H9 (cell line): ENCODE results near the gene MOB3B. TPM values are rescaled to one million over a fixed set of nuclear protein-coding genes. Genes with fewer than 3 reads are reported as not detected.

ENCODE experiments used
- DNase-seq: peaks from one replicate; pipeline ENCODE4 v3.0.0-alpha.2; 2017
- H2AFZ ChIP-seq: one replicate; pipeline ENCODE4 v1.6.1; 2013; ENCODE audit warnings: mild to moderate bottlenecking, low read length, control low read depth, moderate library complexity
- H2AK5ac ChIP-seq: 2 replicates; pipeline ENCODE4 v1.6.1; 2013; ENCODE audit warnings: low read length, control low read depth, mixed read lengths; ENCODE audit not compliant: insufficient read length
- H2BK120ac ChIP-seq: one replicate; pipeline ENCODE4 v1.6.1; 2013; ENCODE audit warnings: low read depth, mild to moderate bottlenecking, low read length, control low read depth, inconsistent platforms; ENCODE audit not compliant: poor library complexity, severe bottlenecking
- H2BK12ac ChIP-seq: 2 replicates; pipeline ENCODE4 v1.6.1; 2013; ENCODE audit warnings: low read length, control low read depth, mixed read lengths, low read depth; ENCODE audit not compliant: insufficient read length
- H2BK15ac ChIP-seq: 2 replicates; pipeline ENCODE4 v1.6.1; 2013; ENCODE audit warnings: low read depth, low read length, control low read depth
- H2BK20ac ChIP-seq: one replicate; pipeline ENCODE4 v1.6.1; 2013; ENCODE audit warnings: low read depth, mild to moderate bottlenecking, low read length, control low read depth, inconsistent platforms; ENCODE audit not compliant: poor library complexity, severe bottlenecking
- H2BK5ac ChIP-seq: 2 replicates; pipeline ENCODE4 v1.6.1; 2013; ENCODE audit warnings: low read length, control low read depth, mixed read lengths; ENCODE audit not compliant: insufficient read length
- H3K14ac ChIP-seq: 2 replicates; pipeline ENCODE4 v1.6.1; 2013; ENCODE audit warnings: low read length, control low read depth; ENCODE audit not compliant: insufficient read depth
- H3K18ac ChIP-seq: 2 replicates; pipeline ENCODE4 v1.6.1; 2013; ENCODE audit warnings: low read depth, mild to moderate bottlenecking, mixed read lengths, low read length, control low read depth; ENCODE audit not compliant: insufficient read length
- H3K23ac ChIP-seq: 2 replicates; pipeline ENCODE4 v1.6.1; 2013; ENCODE audit warnings: low read length, control low read depth, mixed read lengths, low read depth; ENCODE audit not compliant: insufficient read length
- H3K23me2 ChIP-seq: 2 replicates; pipeline ENCODE4 v1.6.1; 2013; ENCODE audit warnings: low read depth, mild to moderate bottlenecking, mixed read lengths, low read length, control low read depth; ENCODE audit not compliant: insufficient read length, poor library complexity, severe bottlenecking
- H3K27ac ChIP-seq: 2 replicates; pipeline ENCODE4 v1.5.1; 2013; ENCODE audit warnings: low read length, control low read depth, mixed read lengths, low read depth; ENCODE audit not compliant: insufficient read length
- H3K27me3 ChIP-seq: 2 replicates; pipeline ENCODE4 v1.6.1; 2013; ENCODE audit warnings: low read length, control low read depth, inconsistent platforms; ENCODE audit not compliant: insufficient read depth
- H3K4ac ChIP-seq: 2 replicates; pipeline ENCODE4 v1.6.1; 2013; ENCODE audit warnings: low read depth, mild to moderate bottlenecking, control low read depth, inconsistent platforms, low read length, moderate library complexity
- H3K4me1 ChIP-seq: 2 replicates; pipeline ENCODE4 v1.6.1; 2013; ENCODE audit warnings: low read length, control low read depth, inconsistent platforms; ENCODE audit not compliant: insufficient read depth
- H3K4me2 ChIP-seq: 2 replicates; pipeline ENCODE4 v1.6.1; 2013; ENCODE audit warnings: low read length, control low read depth, mixed read lengths; ENCODE audit not compliant: insufficient read length, insufficient read depth
- H3K56ac ChIP-seq: 2 replicates; pipeline ENCODE4 v1.6.1; 2013; ENCODE audit warnings: low read depth, mild to moderate bottlenecking, mixed read lengths, low read length, control low read depth; ENCODE audit not compliant: insufficient read length
- H3K79me1 ChIP-seq: 2 replicates; pipeline ENCODE4 v1.6.1; 2013; ENCODE audit warnings: low read depth, mild to moderate bottlenecking, moderate library complexity, low read length, control low read depth, inconsistent platforms; ENCODE audit not compliant: insufficient read depth, poor library complexity, severe bottlenecking
- H3K79me2 ChIP-seq: 2 replicates; pipeline ENCODE4 v1.6.1; 2013; ENCODE audit warnings: low read length, control low read depth, inconsistent platforms; ENCODE audit not compliant: insufficient read depth
- H3K9ac ChIP-seq: 2 replicates; pipeline ENCODE4 v1.6.1; 2013; ENCODE audit warnings: low read length, control low read depth, mixed read lengths; ENCODE audit not compliant: insufficient read length; ENCODE audit errors: extremely low read depth
- H3K9me3 ChIP-seq: one replicate; pipeline ENCODE4 v1.6.1; 2013; ENCODE audit warnings: low read depth, low read length, inconsistent platforms; ENCODE audit not compliant: control insufficient read depth
- H3T11ph ChIP-seq: one replicate; pipeline ENCODE4 v1.6.1; 2013; ENCODE audit warnings: mild to moderate bottlenecking, low read length, control low read depth, inconsistent platforms
- H4K20me1 ChIP-seq: one replicate; pipeline ENCODE4 v1.6.1; 2013; ENCODE audit not compliant: control insufficient read depth, insufficient read length, insufficient read depth
- H4K5ac ChIP-seq: 2 replicates; pipeline ENCODE4 v1.6.1; 2013; ENCODE audit warnings: low read depth, mild to moderate bottlenecking, mixed read lengths, low read length, control low read depth; ENCODE audit not compliant: insufficient read length
- H4K8ac ChIP-seq: replicated peaks from 2 replicates; pipeline ENCODE4 v1.6.1; 2013; ENCODE audit warnings: low read length, control low read depth, mixed read lengths, low read depth; ENCODE audit not compliant: insufficient read length
- H4K91ac ChIP-seq: 2 replicates; pipeline ENCODE4 v1.6.1; 2013; ENCODE audit warnings: low read depth, mild to moderate bottlenecking, moderate library complexity, mixed read lengths, low read length, control low read depth; ENCODE audit not compliant: insufficient read length
- H3K27ac Mint-ChIP-seq, 3 experiments: 2 replicates in 2 of 3; 3 replicates in 1 of 3; pipeline ENCODE4 v1.8.0; 2020 to 2021; ENCODE audit warnings: mixed read lengths in 3 of 3, mild to moderate bottlenecking in 1 of 3, moderate library complexity in 1 of 3
- H3K27me3 Mint-ChIP-seq: 2 replicates; pipeline ENCODE4 v1.8.0; 2021; ENCODE audit warnings: low read depth, mild to moderate bottlenecking, moderate library complexity, mixed read lengths
- H3K36me3 Mint-ChIP-seq, 3 experiments: 2 replicates in 2 of 3; 3 replicates in 1 of 3; pipeline ENCODE4 v1.8.0; 2020 to 2021; ENCODE audit warnings: low read depth in 3 of 3, mixed read lengths in 3 of 3; ENCODE audit not compliant: insufficient read depth in 1 of 3
- H3K4me1 Mint-ChIP-seq, 2 experiments: 2 replicates each; pipeline ENCODE4 v1.8.0; 2020; ENCODE audit warnings: mixed read lengths in 2 of 2
- H3K4me3 Mint-ChIP-seq, 2 experiments: 2 replicates in 1 of 2; 3 replicates in 1 of 2; pipeline ENCODE4 v1.8.0; 2020 to 2021; ENCODE audit warnings: mild to moderate bottlenecking in 2 of 2, mixed read lengths in 2 of 2, moderate library complexity in 1 of 2
- H3K9me3 Mint-ChIP-seq, 2 experiments: 2 replicates in 1 of 2; 3 replicates in 1 of 2; pipeline ENCODE4 v1.8.0; 2020; ENCODE audit warnings: mild to moderate bottlenecking in 2 of 2, mixed read lengths in 2 of 2, moderate library complexity in 1 of 2
- CTCF ChIP-seq: fragments of 200-600 bp; sonication (generic); conservative IDR thresholded peaks from 3 replicates; pipeline ENCODE4 v1.8.0; 2021; ENCODE audit warnings: antibody characterized with exemption, mild to moderate bottlenecking
- WGBS: extraction: QIAGEN DNeasy Blood & Tissue Kit; methylation state at CpG from one replicate; pipeline ENCODE4 v1.1.7; 2013; ENCODE audit warnings: missing lambda C conversion rate, low lambda C conversion rate, mixed read lengths; ENCODE audit not compliant: insufficient read length; ENCODE audit errors: extremely low coverage; 5-methylcytosine and 5-hydroxymethylcytosine counted together
- total RNA-seq: library from RNA; stranded (reverse); gene quantifications from 2 replicates; pipeline ENCODE4 v1.2.1, GENCODE V29; 2021

MOB3B gene
- total RNA-seq, 1 experiment from 2014 or later, result 9.8 TPM

- Histone ChIP-seq H4K8ac (no peak overlapping the region), H3K9me3 (no peaks in the 10 kb centered on the region), H3K9ac (no peak overlapping the region), H2BK15ac (no peak overlapping the region), H3K4ac (no peak overlapping the region), H2BK20ac (no peak overlapping the region), H3K27me3 (no peaks in the 10 kb centered on the region), H3T11ph (no peak overlapping the region), H2BK120ac (no peak overlapping the region), H2BK5ac (no peak overlapping the region), H2AK5ac (no peak overlapping the region), H3K4me2 (no peak overlapping the region), H3K4me1 (peaks cover 14% of the 10 kb centered on the region; the same call in 1 of the 2 replicates), H2BK12ac (no peak overlapping the region), H3K18ac (no peak overlapping the region), H3K27ac (no peak overlapping the region), H3K14ac (no peak overlapping the region), H4K5ac (no peak overlapping the region), H3K23me2 (no peaks in the 10 kb centered on the region), H3K56ac (no peak overlapping the region), H2AFZ (no peak overlapping the region), H3K23ac (no peak overlapping the region), H4K20me1 (no peaks in the 10 kb centered on the region), H4K91ac (no peak overlapping the region), H3K79me2 (no peaks in the 10 kb centered on the region), H3K79me1 (no peaks in the 10 kb centered on the region)
- Mint-ChIP-seq H3K27ac (peak overlapping the region in 1 of 3 experiments; percentile 3; a peak in 1 of 7 replicates), H3K9me3 (no peaks in the 10 kb centered on the region), H3K4me1 (peaks cover 54 to 56% of the 10 kb centered on the region in 2 experiments), H3K27me3 (no peaks in the 10 kb centered on the region), H3K36me3 (no peaks in the 10 kb centered on the region; a peak in 1 of 7 replicates), H3K4me3 (no peak overlapping the region)
- no peak for DNase-seq
- no peak for TF ChIP-seq CTCF
- no CpG with 5 or more reads among the region's 3 CpGs for WGBS
These were observed 97.3 kb downstream of the MOB3B start for GRCh38 chr9:27432308-27432707.
